ENCODE data around the gene ZFYVE21. TPM values are rescaled to one million over a fixed set of nuclear protein-coding genes. Genes with fewer than 3 reads are reported as not detected.

ZFYVE21 gene
- total RNA-seq, 2 donors from 2014 or later: 162 to 215 TPM

- peaks cover 16% of the 10 kb centered on the region for H3K4me1 ChIP-seq (replicated peaks)
- no peaks in the 10 kb centered on the region for H3K27me3 ChIP-seq (replicated peaks; ENCODE audit: insufficient read depth)
- H3K4me3 ChIP-seq: no peak overlapping the region
- intact Hi-C loops (cut with DNase I): loop anchor here (10.0 kb wide), 1 partner anchor 155 kb away; the partner anchor contains the start of genes BAG5 and COA8
- H3K9me3 ChIP-seq: no peaks in the 10 kb centered on the region
- WGBS: 83% methylated on average over 8 of the region's 8 CpGs
- no peak for DNase-seq (ENCODE audit: low spot score)
- no peaks in the 10 kb centered on the region for H3K36me3 ChIP-seq
- H3K27ac ChIP-seq: no peak overlapping the region
- TF ChIP-seq POLR2AphosphoS5 (IDR thresholded peaks at IDR 0.05) (no peak), POLR2A (IDR thresholded peaks at IDR 0.05) (no peak), CTCF (IDR thresholded peaks at IDR 0.05) (no peak)
These were observed 4.1 kb downstream of the ZFYVE21 start for GRCh38 chr14:103719751-103720150.

GRCh38 chr14:103721334-103722120 is 5.9 kb downstream of the ZFYVE21 start:
- no peak for DNase-seq (ENCODE audit: low spot score)
- intact Hi-C loops (cut with DNase I): no loop called here
- Histone ChIP-seq H3K36me3 (no peaks in the 10 kb centered on the region), H3K4me1 (replicated peaks) (peaks cover 16% of the 10 kb centered on the region), H3K27ac (no peak overlapping the region), H3K27me3 (replicated peaks; ENCODE audit: insufficient read depth) (no peaks in the 10 kb centered on the region), H3K9me3 (no peaks in the 10 kb centered on the region), H3K4me3 (no peak overlapping the region)
- WGBS: 78% methylated on average over 26 of the region's 26 CpGs
- TF ChIP-seq POLR2AphosphoS5 (IDR thresholded peaks at IDR 0.05) (no peak), CTCF (IDR thresholded peaks at IDR 0.05) (no peak), POLR2A (IDR thresholded peaks at IDR 0.05) (no peak)

GRCh38 chr14:103723748-103724081 is 8.1 kb downstream of the ZFYVE21 start:
- no peak for DNase-seq (ENCODE audit: low spot score)
- H3K36me3 ChIP-seq: no peaks in the 10 kb centered on the region
- peaks cover 28% of the 10 kb centered on the region for H3K4me1 ChIP-seq (replicated peaks)
- no peaks in the 10 kb centered on the region for H3K27me3 ChIP-seq (replicated peaks; ENCODE audit: insufficient read depth)
- no peaks in the 10 kb centered on the region for H3K9me3 ChIP-seq
- H3K27ac ChIP-seq: peak overlapping the region; percentile 72
- intact Hi-C loops (cut with DNase I): no loop called here
- no peak overlapping the region for H3K4me3 ChIP-seq
- 87% methylated on average over 6 of the region's 7 CpGs for WGBS
- TF ChIP-seq POLR2AphosphoS5 (IDR thresholded peaks at IDR 0.05) (no peak), POLR2A (IDR thresholded peaks at IDR 0.05) (no peak), CTCF (IDR thresholded peaks at IDR 0.05) (no peak)

GRCh38 chr14:103724116-103724515 is 8.5 kb downstream of the ZFYVE21 start:
- H3K27ac ChIP-seq: peak overlapping the region; percentile 72
- no peaks in the 10 kb centered on the region for H3K36me3 ChIP-seq
- no peak for DNase-seq (ENCODE audit: low spot score)
- 40% methylated on average over 12 of the region's 20 CpGs for WGBS
- H3K27me3 ChIP-seq (replicated peaks; ENCODE audit: insufficient read depth): no peaks in the 10 kb centered on the region
- no peak overlapping the region for H3K4me3 ChIP-seq
- H3K9me3 ChIP-seq: no peaks in the 10 kb centered on the region
- TF ChIP-seq POLR2A (IDR thresholded peaks at IDR 0.05) (no peak), POLR2AphosphoS5 (IDR thresholded peaks at IDR 0.05) (no peak), CTCF (IDR thresholded peaks at IDR 0.05) (no peak)
- peaks cover 31% of the 10 kb centered on the region for H3K4me1 ChIP-seq (replicated peaks)
- intact Hi-C loops (cut with DNase I): no loop called here
